GM23248 (cell line): ENCODE data around the gene NACA2.

Source experiments
- EZH2 ChIP-seq: fragments of 200-600 bp; sonication (generic); IDR thresholded peaks from 2 replicates; pipeline ENCODE4 v1.6.1; 2018; ENCODE audit warnings: antibody characterized with exemption, mild to moderate bottlenecking; ENCODE audit not compliant: insufficient read depth, poor library complexity, severe bottlenecking
- EZH2phosphoT487 ChIP-seq: fragments of 200-600 bp; sonication (generic); IDR thresholded peaks from 2 replicates; pipeline ENCODE4 v1.6.1; 2018; ENCODE audit warnings: antibody characterized with exemption, moderate library complexity, mild to moderate bottlenecking, low read depth; ENCODE audit not compliant: insufficient read depth

DNA sequence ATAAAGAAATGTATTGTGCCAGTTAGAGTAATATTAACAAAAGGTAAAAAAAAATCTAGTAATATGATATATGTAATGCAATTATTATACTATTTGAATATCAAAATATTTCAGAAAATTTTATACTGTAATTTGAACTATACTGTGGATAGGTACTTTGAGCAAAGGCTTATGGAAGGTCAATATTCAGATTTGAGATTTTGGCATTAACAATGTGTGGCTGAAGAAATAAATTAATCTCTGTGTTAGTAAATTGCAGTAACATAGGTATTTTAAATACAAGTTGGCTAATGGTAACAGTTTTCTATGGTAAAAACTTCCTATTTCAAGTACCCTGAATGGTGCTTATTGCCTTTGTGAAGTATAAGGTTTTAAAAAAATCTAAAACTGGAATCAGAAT is 23.2 kb upstream of the NACA2 start:
- no peak for TF ChIP-seq EZH2phosphoT487
- no peak for TF ChIP-seq EZH2
